K562 (cell line): ENCODE data around the gene CYP46A1. TPM values are rescaled to one million over a fixed set of nuclear protein-coding genes. Genes with fewer than 3 reads are reported as not detected.

Experiments used
- ATAC-seq: fragments of 200-7000 bp; cut with Tn5 transposase; 3 replicates; pipeline ENCODE4 v1.9.1; 2020; ENCODE audit warnings: moderate library complexity
- BruUV-seq: library from RNA; stranded (reverse); fragments of 400-500 nt; replicated peaks from 2 replicates; lab custom pipeline; 2021; lab: Mats Ljungman, UMichigan
- CTCF ChIA-PET: fragments of 300-600 bp; formaldehyde crosslinking; extraction: SDS; loops from one replicate; lab custom pipeline; 2021; ENCODE audit warnings: low intra/inter-chr PET ratio; lab: Yijun Ruan, JAX
- POLR2A ChIA-PET: fragments of 300-600, 350-650 bp; sonication (Branson Sonifier 250); formaldehyde crosslinking; extraction: SDS; loops from one replicate; lab custom pipeline; 2021; ENCODE audit warnings: antibody characterized with exemption, inconsistent platforms; lab: Yijun Ruan, JAX
- DNase-seq, 4 experiments: peaks; one replicate each; pipeline versions ENCODE4 v3.0.0 to v3.0.0-alpha.2; 2011 to 2018; ENCODE audit warnings: low spot score in 3 of 4, mixed read lengths in 3 of 4; ENCODE audit errors: extremely low read depth in 1 of 4
- FAIRE-seq: peaks from 2 replicates; lab custom pipeline; 2011; peaks lifted over from hg19 to GRCh38; lab: Jason Lieb, UNC
- H2AFZ ChIP-seq: 2 replicates; pipeline ENCODE4 v1.6.0; 2011; ENCODE audit warnings: low read depth, low read length, control low read depth, inconsistent platforms
- H3K27ac ChIP-seq: fragments of 200-600 bp; 3 replicates; pipeline ENCODE4 v1.8.0; 2011; ENCODE audit warnings: low read depth, mild to moderate bottlenecking, control low read depth, inconsistent platforms, low read length, moderate library complexity, mixed read lengths; ENCODE audit errors: extremely low read depth
- H3K27me3 ChIP-seq, 2 experiments: fragments of 300-600 bp in 1 of 2; 2 replicates in 1 of 2; 3 replicates in 1 of 2; pipeline versions ENCODE4 v1.6.0 to v1.8.0; 2011; ENCODE audit warnings: inconsistent platforms in 2 of 2, low read length in 2 of 2, mild to moderate bottlenecking in 1 of 2, mixed read lengths in 1 of 2, moderate library complexity in 1 of 2; ENCODE audit not compliant: control insufficient read depth in 2 of 2, insufficient read depth in 2 of 2
- H3K36me3 ChIP-seq: fragments of 300-600 bp; 3 replicates; pipeline ENCODE4 v1.8.0; 2011; ENCODE audit warnings: mild to moderate bottlenecking, low read length, inconsistent platforms; ENCODE audit not compliant: control insufficient read depth, insufficient read depth
- H3K4me1 ChIP-seq, 2 experiments: fragments of 200-600 bp in 1 of 2; replicated peaks in 1 of 2; 2 replicates in 1 of 2; 3 replicates in 1 of 2; pipeline versions ENCODE4 v1.5.1 to v1.8.0; 2011; ENCODE audit warnings: inconsistent platforms in 2 of 2, low read length in 2 of 2, mild to moderate bottlenecking in 1 of 2, mixed read lengths in 1 of 2, moderate library complexity in 1 of 2; ENCODE audit not compliant: control insufficient read depth in 2 of 2, insufficient read depth in 2 of 2
- H3K4me2 ChIP-seq: 2 replicates; pipeline ENCODE4 v1.6.1; 2011; ENCODE audit warnings: low read length, control low read depth, inconsistent platforms, mixed read lengths; ENCODE audit not compliant: insufficient read depth
- H3K4me3 ChIP-seq: fragments of 200-600 bp; sonication (generic), shearing (Covaris generic); 2 replicates; pipeline ENCODE4 v1.5.1; 2016; ENCODE audit warnings: control low read depth, inconsistent platforms
- H3K79me2 ChIP-seq: fragments of 200-600 bp; 3 replicates; pipeline ENCODE4 v1.8.0; 2011; ENCODE audit warnings: low read length, inconsistent platforms; ENCODE audit not compliant: control insufficient read depth, insufficient read depth
- H3K9ac ChIP-seq, 2 experiments: 2 replicates each; pipeline versions ENCODE4 v1.6.0 to v1.6.1; 2011; ENCODE audit warnings: low read depth in 2 of 2, low read length in 2 of 2, control low read depth in 1 of 2, inconsistent platforms in 1 of 2, mild to moderate bottlenecking in 1 of 2, mixed read lengths in 1 of 2; ENCODE audit not compliant: insufficient read depth in 1 of 2
- H3K9me1 ChIP-seq: one replicate; pipeline ENCODE4 v1.6.0; 2011; ENCODE audit warnings: inconsistent platforms, mild to moderate bottlenecking, low read length, moderate library complexity; ENCODE audit not compliant: control insufficient read depth, insufficient read depth
- H3K9me3 ChIP-seq: replicated peaks from 2 replicates; pipeline ENCODE4 v1.5.1; 2011; ENCODE audit warnings: low read depth, low read length, inconsistent platforms; ENCODE audit not compliant: control insufficient read depth, insufficient read depth
- H4K20me1 ChIP-seq: replicated peaks from 2 replicates; pipeline ENCODE4 v1.6.1; 2011; ENCODE audit warnings: low read length, inconsistent platforms, mixed read lengths; ENCODE audit not compliant: control insufficient read depth, insufficient read depth
- HNRNPK ChIP-seq: fragments of 200-400 bp; formaldehyde crosslinking; IDR thresholded peaks from one replicate; pipeline ENCODE4 v1.6.1; 2018; ENCODE audit warnings: mild to moderate bottlenecking, low read depth, low read length; ENCODE audit not compliant: poor library complexity, severe bottlenecking
- ZFP36 ChIP-seq: fragments of 150-350 bp; IDR thresholded peaks from 2 replicates; pipeline ENCODE4 v1.6.1; 2018; ENCODE audit warnings: low read length, low read depth; ENCODE audit not compliant: partially characterized antibody
- WGBS: fragments of 100-300 bp; shearing (Covaris generic); methylation state at CpG from one replicate; pipeline ENCODE4 v1.1.6; 2016; ENCODE audit warnings: low coverage, mixed read lengths; ENCODE audit not compliant: insufficient coverage; ENCODE audit errors: missing lambda C conversion rate; 5-methylcytosine and 5-hydroxymethylcytosine counted together
- in situ Hi-C: fragments of 300-500 bp; cut with MboI; formaldehyde crosslinking; loops from 4 replicates; pipeline ENCODE4 v1.15.0; 2018; ENCODE audit warnings: inconsistent platforms, mixed read lengths
- intact Hi-C: fragments of 100-400 bp; cut with micrococcal nuclease; formaldehyde crosslinking; loops from 2 replicates; pipeline ENCODE4 v1.14.2; 2022
- polyA plus RNA-seq, 8 experiments: library from polyadenylated mRNA; depleted of rRNA in 4 of 8; stranded (reverse) in 5 of 8; unstranded in 3 of 8; fragments of >200 nt; fragmentation: Nextera tagmentation in 2 of 8; fragmentation: Illumina TruSeq in 1 of 8; extraction: Ambion mirVana in 2 of 8; extraction: Trizol in 1 of 8; gene quantifications; 2 replicates each; pipeline versions ENCODE4 v1.2.1 to v1.2.3, GENCODE V29; 2011 to 2014; ENCODE audit warnings: inconsistent platforms in 1 of 8, missing spikeins in 1 of 8
- total RNA-seq, 7 experiments: library from RNA; depleted of rRNA in 6 of 7; stranded (reverse); fragments of >200 nt in 6 of 7; fragmentation: Illumina TruSeq in 2 of 7; extraction: Trizol in 2 of 7; gene quantifications; 2 replicates each; pipeline versions ENCODE4 v1.2.1 to v1.2.3, GENCODE V29; 2011 to 2021; ENCODE audit warnings: low replicate concordance in 1 of 7
- TF ChIP-seq, protein P1 (sequence below): fragments of 250-450 bp; sonication (Bioruptor Pico); IDR thresholded peaks from 2 replicates; pipeline ENCODE4 v1.5.0; 2021; ENCODE audit warnings: mild to moderate bottlenecking, borderline replicate concordance
- TF ChIP-seq, protein P2 (sequence below): fragments of 450-650 bp; formaldehyde crosslinking; IDR thresholded peaks from 2 replicates; pipeline ENCODE4 v1.4.0; 2020; ENCODE audit warnings: mild to moderate bottlenecking, mixed read lengths

The CYP46A1 gene
- total and polyA plus RNA-seq, 9 of the 15 experiments (the other 6 are each of a cell fraction or from before 2014, with no cell fraction given): not detected

DNA sequence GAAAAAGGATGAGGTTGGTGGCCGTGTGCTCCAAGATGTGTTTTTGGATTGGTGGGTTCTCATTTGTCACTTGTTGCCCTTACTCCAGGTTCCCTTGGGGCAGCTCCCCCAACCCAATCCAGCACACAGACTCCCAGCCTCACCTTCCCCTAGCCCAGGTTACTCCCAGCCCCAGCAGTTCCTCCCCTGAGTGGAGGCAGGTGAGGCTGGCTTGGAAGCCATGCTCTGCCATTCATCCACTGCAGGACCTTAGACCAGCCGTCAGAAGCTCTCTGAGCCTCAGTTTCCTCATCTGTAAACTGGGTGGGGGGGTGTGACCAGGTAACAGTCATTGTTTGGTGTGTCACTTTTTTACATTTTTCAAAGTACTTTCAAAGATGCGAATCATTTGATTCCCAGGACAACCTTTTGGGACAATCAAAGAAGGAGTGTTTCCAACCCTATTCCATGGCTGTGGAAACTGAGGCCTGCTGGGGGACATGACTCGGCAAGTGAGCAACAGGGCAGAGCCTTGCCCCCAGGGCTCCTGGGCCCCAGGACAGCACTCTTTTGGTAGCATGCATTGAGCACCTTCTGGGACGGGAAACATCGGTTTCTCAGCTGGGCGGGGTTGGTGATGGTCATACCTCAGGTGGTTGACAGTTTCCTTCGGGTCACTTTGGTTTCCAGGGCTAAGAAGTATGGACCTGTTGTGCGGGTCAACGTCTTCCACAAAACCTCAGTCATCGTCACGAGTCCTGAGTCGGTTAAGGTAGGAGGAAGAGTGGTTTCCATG is 7.2 kb downstream of the CYP46A1 start:
- Histone ChIP-seq H4K20me1 (peaks cover 2% of the 10 kb centered on the region; the same call in 1 of the 2 replicates), H3K36me3 (no peaks in the 10 kb centered on the region), H3K4me2 (no peak overlapping the region), H3K9me1 (no peaks in the 10 kb centered on the region), H3K27ac (no peak overlapping the region), H3K9me3 (no peaks in the 10 kb centered on the region), H3K9ac (no peak overlapping the region), H3K79me2 (no peaks in the 10 kb centered on the region), H3K4me3 (no peak overlapping the region), H3K4me1 (no peaks in the 10 kb centered on the region), H2AFZ (no peak overlapping the region), H3K27me3 (peaks cover 0 to 26% of the 10 kb centered on the region in 2 experiments; a peak in 1 of 5 replicates)
- CTCF ChIA-PET: no interaction called here
- 0% methylated on average over 10 of the region's 13 CpGs for WGBS
- in situ Hi-C loops (no loop called here), intact Hi-C loops (no loop called here)
- BruUV-seq: no TSS peak
- POLR2A ChIA-PET: no interaction called here
- ATAC-seq: no peak
- DNase-seq: no peak
- TF ChIP-seq HNRNPK (no peak), ZFP36 (no peak)
- TF ChIP-seq, protein P1, sequence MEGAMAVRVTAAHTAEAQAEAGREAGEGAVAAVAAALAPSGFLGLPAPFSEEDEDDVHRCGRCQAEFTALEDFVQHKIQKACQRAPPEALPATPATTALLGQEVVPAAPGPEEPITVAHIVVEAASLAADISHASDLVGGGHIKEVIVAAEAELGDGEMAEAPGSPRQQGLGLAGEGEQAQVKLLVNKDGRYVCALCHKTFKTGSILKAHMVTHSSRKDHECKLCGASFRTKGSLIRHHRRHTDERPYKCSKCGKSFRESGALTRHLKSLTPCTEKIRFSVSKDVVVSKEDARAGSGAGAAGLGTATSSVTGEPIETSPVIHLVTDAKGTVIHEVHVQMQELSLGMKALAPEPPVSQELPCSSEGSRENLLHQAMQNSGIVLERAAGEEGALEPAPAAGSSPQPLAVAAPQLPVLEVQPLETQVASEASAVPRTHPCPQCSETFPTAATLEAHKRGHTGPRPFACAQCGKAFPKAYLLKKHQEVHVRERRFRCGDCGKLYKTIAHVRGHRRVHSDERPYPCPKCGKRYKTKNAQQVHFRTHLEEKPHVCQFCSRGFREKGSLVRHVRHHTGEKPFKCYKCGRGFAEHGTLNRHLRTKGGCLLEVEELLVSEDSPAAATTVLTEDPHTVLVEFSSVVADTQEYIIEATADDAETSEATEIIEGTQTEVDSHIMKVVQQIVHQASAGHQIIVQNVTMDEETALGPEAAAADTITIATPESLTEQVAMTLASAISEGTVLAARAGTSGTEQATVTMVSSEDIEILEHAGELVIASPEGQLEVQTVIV (CRISPR knock-in tag): no peak
- TF ChIP-seq, protein P2, sequence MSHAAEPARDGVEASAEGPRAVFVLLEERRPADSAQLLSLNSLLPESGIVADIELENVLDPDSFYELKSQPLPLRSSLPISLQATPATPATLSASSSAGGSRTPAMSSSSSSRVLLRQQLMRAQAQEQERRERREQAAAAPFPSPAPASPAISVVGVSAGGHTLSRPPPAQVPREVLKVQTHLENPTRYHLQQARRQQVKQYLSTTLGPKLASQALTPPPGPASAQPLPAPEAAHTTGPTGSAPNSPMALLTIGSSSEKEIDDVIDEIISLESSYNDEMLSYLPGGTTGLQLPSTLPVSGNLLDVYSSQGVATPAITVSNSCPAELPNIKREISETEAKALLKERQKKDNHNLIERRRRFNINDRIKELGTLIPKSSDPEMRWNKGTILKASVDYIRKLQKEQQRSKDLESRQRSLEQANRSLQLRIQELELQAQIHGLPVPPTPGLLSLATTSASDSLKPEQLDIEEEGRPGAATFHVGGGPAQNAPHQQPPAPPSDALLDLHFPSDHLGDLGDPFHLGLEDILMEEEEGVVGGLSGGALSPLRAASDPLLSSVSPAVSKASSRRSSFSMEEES (CRISPR knock-in tag): no peak
- no peak for FAIRE-seq
